H9 (cell line): ENCODE measurements around the gene RAB35. TPM values are rescaled to one million over a fixed set of nuclear protein-coding genes. Genes with fewer than 3 reads are reported as not detected.

Source experiments
- DNase-seq: peaks from one replicate; pipeline ENCODE4 v3.0.0-alpha.2; 2017
- H2AFZ ChIP-seq: one replicate; pipeline ENCODE4 v1.6.1; 2013; ENCODE audit warnings: mild to moderate bottlenecking, low read length, control low read depth, moderate library complexity
- H2AK5ac ChIP-seq: 2 replicates; pipeline ENCODE4 v1.6.1; 2013; ENCODE audit warnings: low read length, control low read depth, mixed read lengths; ENCODE audit not compliant: insufficient read length
- H2BK120ac ChIP-seq: one replicate; pipeline ENCODE4 v1.6.1; 2013; ENCODE audit warnings: low read depth, mild to moderate bottlenecking, low read length, control low read depth, inconsistent platforms; ENCODE audit not compliant: poor library complexity, severe bottlenecking
- H2BK12ac ChIP-seq: 2 replicates; pipeline ENCODE4 v1.6.1; 2013; ENCODE audit warnings: low read length, control low read depth, mixed read lengths, low read depth; ENCODE audit not compliant: insufficient read length
- H2BK15ac ChIP-seq: 2 replicates; pipeline ENCODE4 v1.6.1; 2013; ENCODE audit warnings: low read depth, low read length, control low read depth
- H2BK20ac ChIP-seq: one replicate; pipeline ENCODE4 v1.6.1; 2013; ENCODE audit warnings: low read depth, mild to moderate bottlenecking, low read length, control low read depth, inconsistent platforms; ENCODE audit not compliant: poor library complexity, severe bottlenecking
- H2BK5ac ChIP-seq: 2 replicates; pipeline ENCODE4 v1.6.1; 2013; ENCODE audit warnings: low read length, control low read depth, mixed read lengths; ENCODE audit not compliant: insufficient read length
- H3K14ac ChIP-seq: 2 replicates; pipeline ENCODE4 v1.6.1; 2013; ENCODE audit warnings: low read length, control low read depth; ENCODE audit not compliant: insufficient read depth
- H3K18ac ChIP-seq: 2 replicates; pipeline ENCODE4 v1.6.1; 2013; ENCODE audit warnings: low read depth, mild to moderate bottlenecking, mixed read lengths, low read length, control low read depth; ENCODE audit not compliant: insufficient read length
- H3K23ac ChIP-seq: 2 replicates; pipeline ENCODE4 v1.6.1; 2013; ENCODE audit warnings: low read length, control low read depth, mixed read lengths, low read depth; ENCODE audit not compliant: insufficient read length
- H3K23me2 ChIP-seq: 2 replicates; pipeline ENCODE4 v1.6.1; 2013; ENCODE audit warnings: low read depth, mild to moderate bottlenecking, mixed read lengths, low read length, control low read depth; ENCODE audit not compliant: insufficient read length, poor library complexity, severe bottlenecking
- H3K27ac ChIP-seq: 2 replicates; pipeline ENCODE4 v1.5.1; 2013; ENCODE audit warnings: low read length, control low read depth, mixed read lengths, low read depth; ENCODE audit not compliant: insufficient read length
- H3K27me3 ChIP-seq: 2 replicates; pipeline ENCODE4 v1.6.1; 2013; ENCODE audit warnings: low read length, control low read depth, inconsistent platforms; ENCODE audit not compliant: insufficient read depth
- H3K4ac ChIP-seq: 2 replicates; pipeline ENCODE4 v1.6.1; 2013; ENCODE audit warnings: low read depth, mild to moderate bottlenecking, control low read depth, inconsistent platforms, low read length, moderate library complexity
- H3K4me1 ChIP-seq: 2 replicates; pipeline ENCODE4 v1.6.1; 2013; ENCODE audit warnings: low read length, control low read depth, inconsistent platforms; ENCODE audit not compliant: insufficient read depth
- H3K4me2 ChIP-seq: 2 replicates; pipeline ENCODE4 v1.6.1; 2013; ENCODE audit warnings: low read length, control low read depth, mixed read lengths; ENCODE audit not compliant: insufficient read length, insufficient read depth
- H3K56ac ChIP-seq: 2 replicates; pipeline ENCODE4 v1.6.1; 2013; ENCODE audit warnings: low read depth, mild to moderate bottlenecking, mixed read lengths, low read length, control low read depth; ENCODE audit not compliant: insufficient read length
- H3K79me1 ChIP-seq: 2 replicates; pipeline ENCODE4 v1.6.1; 2013; ENCODE audit warnings: low read depth, mild to moderate bottlenecking, moderate library complexity, low read length, control low read depth, inconsistent platforms; ENCODE audit not compliant: insufficient read depth, poor library complexity, severe bottlenecking
- H3K79me2 ChIP-seq: 2 replicates; pipeline ENCODE4 v1.6.1; 2013; ENCODE audit warnings: low read length, control low read depth, inconsistent platforms; ENCODE audit not compliant: insufficient read depth
- H3K9ac ChIP-seq: 2 replicates; pipeline ENCODE4 v1.6.1; 2013; ENCODE audit warnings: low read length, control low read depth, mixed read lengths; ENCODE audit not compliant: insufficient read length; ENCODE audit errors: extremely low read depth
- H3K9me3 ChIP-seq: one replicate; pipeline ENCODE4 v1.6.1; 2013; ENCODE audit warnings: low read depth, low read length, inconsistent platforms; ENCODE audit not compliant: control insufficient read depth
- H3T11ph ChIP-seq: one replicate; pipeline ENCODE4 v1.6.1; 2013; ENCODE audit warnings: mild to moderate bottlenecking, low read length, control low read depth, inconsistent platforms
- H4K20me1 ChIP-seq: one replicate; pipeline ENCODE4 v1.6.1; 2013; ENCODE audit not compliant: control insufficient read depth, insufficient read length, insufficient read depth
- H4K5ac ChIP-seq: 2 replicates; pipeline ENCODE4 v1.6.1; 2013; ENCODE audit warnings: low read depth, mild to moderate bottlenecking, mixed read lengths, low read length, control low read depth; ENCODE audit not compliant: insufficient read length
- H4K8ac ChIP-seq: replicated peaks from 2 replicates; pipeline ENCODE4 v1.6.1; 2013; ENCODE audit warnings: low read length, control low read depth, mixed read lengths, low read depth; ENCODE audit not compliant: insufficient read length
- H4K91ac ChIP-seq: 2 replicates; pipeline ENCODE4 v1.6.1; 2013; ENCODE audit warnings: low read depth, mild to moderate bottlenecking, moderate library complexity, mixed read lengths, low read length, control low read depth; ENCODE audit not compliant: insufficient read length
- H3K27ac Mint-ChIP-seq, 3 experiments: 2 replicates in 2 of 3; 3 replicates in 1 of 3; pipeline ENCODE4 v1.8.0; 2020 to 2021; ENCODE audit warnings: mixed read lengths in 3 of 3, mild to moderate bottlenecking in 1 of 3, moderate library complexity in 1 of 3
- H3K27me3 Mint-ChIP-seq: 2 replicates; pipeline ENCODE4 v1.8.0; 2021; ENCODE audit warnings: low read depth, mild to moderate bottlenecking, moderate library complexity, mixed read lengths
- H3K36me3 Mint-ChIP-seq, 3 experiments: 2 replicates in 2 of 3; 3 replicates in 1 of 3; pipeline ENCODE4 v1.8.0; 2020 to 2021; ENCODE audit warnings: low read depth in 3 of 3, mixed read lengths in 3 of 3; ENCODE audit not compliant: insufficient read depth in 1 of 3
- H3K4me1 Mint-ChIP-seq, 2 experiments: 2 replicates each; pipeline ENCODE4 v1.8.0; 2020; ENCODE audit warnings: mixed read lengths in 2 of 2
- H3K4me3 Mint-ChIP-seq, 2 experiments: 2 replicates in 1 of 2; 3 replicates in 1 of 2; pipeline ENCODE4 v1.8.0; 2020 to 2021; ENCODE audit warnings: mild to moderate bottlenecking in 2 of 2, mixed read lengths in 2 of 2, moderate library complexity in 1 of 2
- H3K9me3 Mint-ChIP-seq, 2 experiments: 2 replicates in 1 of 2; 3 replicates in 1 of 2; pipeline ENCODE4 v1.8.0; 2020; ENCODE audit warnings: mild to moderate bottlenecking in 2 of 2, mixed read lengths in 2 of 2, moderate library complexity in 1 of 2
- WGBS: extraction: QIAGEN DNeasy Blood & Tissue Kit; methylation state at CpG from one replicate; pipeline ENCODE4 v1.1.7; 2013; ENCODE audit warnings: missing lambda C conversion rate, low lambda C conversion rate, mixed read lengths; ENCODE audit not compliant: insufficient read length; ENCODE audit errors: extremely low coverage; 5-methylcytosine and 5-hydroxymethylcytosine counted together
- total RNA-seq: library from RNA; stranded (reverse); gene quantifications from 2 replicates; pipeline ENCODE4 v1.2.1, GENCODE V29; 2021
- TF ChIP-seq, protein P1 (sequence below): fragments of 200-600 bp; sonication (generic); conservative IDR thresholded peaks from 3 replicates; pipeline ENCODE4 v1.8.0; 2021; ENCODE audit warnings: antibody characterized with exemption, mild to moderate bottlenecking

The RAB35 gene
- total RNA-seq, 1 experiment from 2014 or later, result 60.0 TPM

DNA sequence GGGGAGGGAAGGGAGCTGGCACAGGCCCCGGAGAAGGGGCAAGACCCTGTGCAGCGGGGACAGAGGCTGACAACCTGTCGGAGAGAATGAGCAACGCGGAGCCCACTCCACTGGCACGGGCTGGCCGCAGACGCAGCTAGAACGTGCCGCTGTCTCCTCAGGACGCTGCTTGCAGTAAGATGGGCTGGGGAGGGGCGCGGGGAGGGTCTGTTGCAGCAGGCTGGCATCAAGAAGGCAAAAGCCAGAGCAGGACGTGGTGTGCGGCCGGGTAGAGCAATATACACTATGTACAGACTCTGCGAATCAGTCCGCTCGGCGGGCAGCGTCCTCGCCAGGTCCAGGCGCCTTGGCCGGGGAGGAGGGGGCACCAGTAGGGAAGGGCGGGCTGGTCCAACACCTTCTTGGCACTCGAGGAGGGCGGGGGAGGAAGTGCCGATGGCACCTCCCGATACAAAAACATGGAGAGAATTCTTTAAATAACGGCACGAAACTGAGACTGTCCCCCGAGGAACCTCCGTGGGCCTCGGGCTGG, 19.8 kb downstream of the RAB35 start:
- H3K4me2 ChIP-seq, result no peak overlapping the region
- H4K5ac ChIP-seq, result no peak overlapping the region
- Mint-ChIP-seq H3K36me3 (peaks cover 12 to 39% (median 38%) of the 10 kb centered on the region in 3 experiments; a peak in 6 of 7 replicates), H3K27me3 (no peaks in the 10 kb centered on the region; the same call in 1 of the 2 replicates), H3K4me3 (no peak overlapping the region), H3K4me1 (peaks cover 23 to 46% of the 10 kb centered on the region in 2 experiments), H3K27ac (peak overlapping the region; percentile 70 to 91 (median 84); a peak in 4 of 7 replicates), H3K9me3 (no peaks in the 10 kb centered on the region)
- TF ChIP-seq, protein P1, sequence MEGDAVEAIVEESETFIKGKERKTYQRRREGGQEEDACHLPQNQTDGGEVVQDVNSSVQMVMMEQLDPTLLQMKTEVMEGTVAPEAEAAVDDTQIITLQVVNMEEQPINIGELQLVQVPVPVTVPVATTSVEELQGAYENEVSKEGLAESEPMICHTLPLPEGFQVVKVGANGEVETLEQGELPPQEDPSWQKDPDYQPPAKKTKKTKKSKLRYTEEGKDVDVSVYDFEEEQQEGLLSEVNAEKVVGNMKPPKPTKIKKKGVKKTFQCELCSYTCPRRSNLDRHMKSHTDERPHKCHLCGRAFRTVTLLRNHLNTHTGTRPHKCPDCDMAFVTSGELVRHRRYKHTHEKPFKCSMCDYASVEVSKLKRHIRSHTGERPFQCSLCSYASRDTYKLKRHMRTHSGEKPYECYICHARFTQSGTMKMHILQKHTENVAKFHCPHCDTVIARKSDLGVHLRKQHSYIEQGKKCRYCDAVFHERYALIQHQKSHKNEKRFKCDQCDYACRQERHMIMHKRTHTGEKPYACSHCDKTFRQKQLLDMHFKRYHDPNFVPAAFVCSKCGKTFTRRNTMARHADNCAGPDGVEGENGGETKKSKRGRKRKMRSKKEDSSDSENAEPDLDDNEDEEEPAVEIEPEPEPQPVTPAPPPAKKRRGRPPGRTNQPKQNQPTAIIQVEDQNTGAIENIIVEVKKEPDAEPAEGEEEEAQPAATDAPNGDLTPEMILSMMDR, result no peak
- no peak overlapping the region for H3T11ph ChIP-seq
- WGBS, result no CpG with 5 or more reads among the region's 34 CpGs
- H3K9me3 ChIP-seq, result no peaks in the 10 kb centered on the region
- no peak overlapping the region for H3K56ac ChIP-seq
- no peaks in the 10 kb centered on the region for H3K79me1 ChIP-seq
- no peaks in the 10 kb centered on the region for H3K23me2 ChIP-seq
- H2BK5ac ChIP-seq, result no peak overlapping the region
- H2BK12ac ChIP-seq, result no peak overlapping the region
- H3K9ac ChIP-seq, result no peak overlapping the region
- H4K91ac ChIP-seq, result no peak overlapping the region
- H3K27ac ChIP-seq, result no peak overlapping the region
- H3K23ac ChIP-seq, result no peak overlapping the region
- no peak overlapping the region for H2BK120ac ChIP-seq
- no peak overlapping the region for H2BK20ac ChIP-seq
- no peak overlapping the region; the same call in 1 of the 2 replicates for H3K14ac ChIP-seq
- no peak overlapping the region for H3K18ac ChIP-seq
- no peak overlapping the region for H2AK5ac ChIP-seq
- H4K8ac ChIP-seq, result no peak overlapping the region
- no peaks in the 10 kb centered on the region for H3K27me3 ChIP-seq
- no peaks in the 10 kb centered on the region for H4K20me1 ChIP-seq
- no peak overlapping the region for H2BK15ac ChIP-seq
- H3K4me1 ChIP-seq, result peaks cover 5% of the 10 kb centered on the region; the same call in 1 of the 2 replicates
- no peak overlapping the region for H3K4ac ChIP-seq
- H3K79me2 ChIP-seq, result no peaks in the 10 kb centered on the region
- no peak overlapping the region for H2AFZ ChIP-seq
- no peak for DNase-seq
